ENCODE measurements around the gene APOL2. TPM values are rescaled to one million over a fixed set of nuclear protein-coding genes. Genes with fewer than 3 reads are reported as not detected.
A peak's percentile ranks its signal among the peaks of the same experiment; 100 is the strongest.

The APOL2 gene
- total RNA-seq, 1 donor = 56.1 TPM

DNA sequence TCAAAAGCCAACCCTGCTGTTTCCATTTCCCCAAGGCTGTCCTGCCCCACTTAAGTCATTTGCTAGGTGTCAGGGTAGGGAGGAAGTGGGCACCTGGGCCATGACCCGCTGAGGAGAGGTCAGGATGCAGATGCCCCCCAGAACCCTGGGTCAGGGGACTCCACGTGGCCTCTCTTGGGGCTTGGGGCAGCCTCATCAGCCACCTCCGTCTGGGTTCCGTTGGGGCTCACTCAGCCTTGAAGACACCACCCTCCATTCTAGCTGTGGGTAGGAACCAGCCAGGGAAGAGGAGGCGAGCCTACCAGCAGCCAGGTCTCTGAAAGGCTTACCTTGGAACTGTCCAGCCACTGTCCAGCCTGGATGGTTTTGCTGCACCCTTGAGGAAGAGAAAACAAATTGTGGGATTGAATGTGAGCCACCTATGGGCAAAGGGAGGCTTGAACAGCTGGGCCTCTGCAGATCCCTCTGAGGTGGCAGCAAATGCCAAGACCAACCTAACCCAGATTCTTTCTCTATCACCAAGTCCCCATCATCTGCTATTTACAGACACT, 40.3 kb downstream of the APOL2 start:
- Histone ChIP-seq H2AFZ (ENCODE audit: low read length) (no peak overlapping the region), H3K36me3 (ENCODE audit: insufficient read depth, low read length) (no peaks in the 10 kb centered on the region)

DNA sequence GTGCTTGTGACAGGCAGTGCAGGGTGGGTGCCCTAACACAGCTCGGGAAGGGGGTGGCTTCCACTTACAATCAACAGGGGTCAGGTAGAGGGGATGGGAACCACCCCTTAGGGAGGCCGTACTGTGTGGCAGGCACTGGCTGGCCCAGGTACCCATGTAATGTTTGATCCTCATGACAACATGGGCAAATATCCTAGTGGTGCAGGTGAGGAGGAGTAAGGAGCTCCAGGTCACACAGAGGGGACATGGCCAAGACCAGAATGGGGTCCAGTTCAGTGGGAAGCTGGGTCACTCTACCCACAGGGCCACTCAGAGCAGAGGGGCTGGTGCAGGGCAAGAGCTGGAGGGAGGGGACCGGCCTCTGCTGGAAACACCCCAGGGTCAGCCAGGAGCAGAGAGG, 40.8 kb downstream of the APOL2 start:
- Histone ChIP-seq H3K4me3 (ENCODE audit: insufficient read depth, low read length) (no peak overlapping the region), H3K4me2 (ENCODE audit: insufficient read depth, low read length) (no peak overlapping the region), H3K79me2 (ENCODE audit: insufficient read depth, low read length) (no peaks in the 10 kb centered on the region), H3K36me3 (ENCODE audit: insufficient read depth, low read length) (no peaks in the 10 kb centered on the region), H4K20me1 (ENCODE audit: insufficient read depth, low read length) (no peaks in the 10 kb centered on the region), H3K27ac (ENCODE audit: low read depth, low read length) (no peak overlapping the region), H3K4me1 (ENCODE audit: insufficient read depth, low read length) (peaks cover 18% of the 10 kb centered on the region), H3K9me3 (ENCODE audit: low read depth, low read length) (no peaks in the 10 kb centered on the region), H2AFZ (ENCODE audit: low read length) (no peak overlapping the region), H3K27me3 (ENCODE audit: insufficient read depth, low read length) (no peaks in the 10 kb centered on the region)
- DNase-seq (ENCODE audit: insufficient read length, low spot score, missing footprints) = no peak
- TF ChIP-seq, protein P1, sequence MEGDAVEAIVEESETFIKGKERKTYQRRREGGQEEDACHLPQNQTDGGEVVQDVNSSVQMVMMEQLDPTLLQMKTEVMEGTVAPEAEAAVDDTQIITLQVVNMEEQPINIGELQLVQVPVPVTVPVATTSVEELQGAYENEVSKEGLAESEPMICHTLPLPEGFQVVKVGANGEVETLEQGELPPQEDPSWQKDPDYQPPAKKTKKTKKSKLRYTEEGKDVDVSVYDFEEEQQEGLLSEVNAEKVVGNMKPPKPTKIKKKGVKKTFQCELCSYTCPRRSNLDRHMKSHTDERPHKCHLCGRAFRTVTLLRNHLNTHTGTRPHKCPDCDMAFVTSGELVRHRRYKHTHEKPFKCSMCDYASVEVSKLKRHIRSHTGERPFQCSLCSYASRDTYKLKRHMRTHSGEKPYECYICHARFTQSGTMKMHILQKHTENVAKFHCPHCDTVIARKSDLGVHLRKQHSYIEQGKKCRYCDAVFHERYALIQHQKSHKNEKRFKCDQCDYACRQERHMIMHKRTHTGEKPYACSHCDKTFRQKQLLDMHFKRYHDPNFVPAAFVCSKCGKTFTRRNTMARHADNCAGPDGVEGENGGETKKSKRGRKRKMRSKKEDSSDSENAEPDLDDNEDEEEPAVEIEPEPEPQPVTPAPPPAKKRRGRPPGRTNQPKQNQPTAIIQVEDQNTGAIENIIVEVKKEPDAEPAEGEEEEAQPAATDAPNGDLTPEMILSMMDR (IDR thresholded peaks at IDR 0.05; ENCODE audit: extremely low read depth, low read depth, low read length) = no peak

More for the DNA sequence above, 40.3 kb downstream of the APOL2 start:
- H3K4me3 ChIP-seq (ENCODE audit: insufficient read depth, low read length) = no peak overlapping the region
- H3K27ac ChIP-seq (ENCODE audit: low read depth, low read length) = no peak overlapping the region
- no peaks in the 10 kb centered on the region for H3K27me3 ChIP-seq (ENCODE audit: insufficient read depth, low read length)
- TF ChIP-seq, protein P1 (IDR thresholded peaks at IDR 0.05; ENCODE audit: extremely low read depth, low read depth, low read length) = no peak
- no peaks in the 10 kb centered on the region for H3K79me2 ChIP-seq (ENCODE audit: insufficient read depth, low read length)
- no peaks in the 10 kb centered on the region for H4K20me1 ChIP-seq (ENCODE audit: insufficient read depth, low read length)
- H3K4me1 ChIP-seq (ENCODE audit: insufficient read depth, low read length) = peaks cover 18% of the 10 kb centered on the region
- H3K9me3 ChIP-seq (ENCODE audit: low read depth, low read length) = no peaks in the 10 kb centered on the region
- DNase-seq (ENCODE audit: insufficient read length, low spot score, missing footprints) = no peak
- H3K4me2 ChIP-seq (ENCODE audit: insufficient read depth, low read length) = no peak overlapping the region

DNA sequence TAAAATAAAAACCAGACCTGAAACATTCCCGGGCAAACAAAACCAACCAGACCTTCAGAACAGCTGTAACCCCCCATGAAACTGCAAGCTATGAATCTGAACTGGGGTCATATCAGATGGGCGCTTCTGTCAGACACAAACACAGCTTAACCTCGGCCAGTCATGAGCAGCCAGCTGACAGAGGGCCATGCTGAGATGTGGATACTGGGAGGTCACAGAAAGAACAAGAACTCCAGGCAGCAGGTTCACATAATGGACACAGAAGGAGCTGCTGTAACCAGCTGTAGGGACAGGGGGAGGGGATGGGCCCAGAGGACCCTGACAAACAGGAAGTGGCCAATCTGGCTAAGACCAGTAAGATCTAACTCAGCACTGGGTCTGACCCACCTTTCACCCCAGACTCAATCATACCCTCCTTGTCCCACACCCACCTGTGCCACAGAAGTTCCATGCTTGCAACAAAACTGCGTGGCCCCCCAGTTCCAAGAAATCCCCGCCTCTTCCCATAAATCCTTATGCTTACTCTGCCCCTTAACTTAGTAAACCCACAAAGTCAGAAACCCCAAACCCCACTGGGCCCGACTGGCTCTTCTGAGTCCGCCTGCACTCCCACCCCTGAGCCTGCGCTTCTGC, 41.7 kb downstream of the APOL2 start:
- H3K27ac ChIP-seq (ENCODE audit: low read depth, low read length) = no peak overlapping the region
- no peaks in the 10 kb centered on the region for H3K27me3 ChIP-seq (ENCODE audit: insufficient read depth, low read length)
- H3K79me2 ChIP-seq (ENCODE audit: insufficient read depth, low read length) = no peaks in the 10 kb centered on the region
- H3K4me1 ChIP-seq (ENCODE audit: insufficient read depth, low read length) = peaks cover 18% of the 10 kb centered on the region
- TF ChIP-seq, protein P1 (IDR thresholded peaks at IDR 0.05; ENCODE audit: extremely low read depth, low read depth, low read length) = no peak
- no peaks in the 10 kb centered on the region for H4K20me1 ChIP-seq (ENCODE audit: insufficient read depth, low read length)
- H3K4me3 ChIP-seq (ENCODE audit: insufficient read depth, low read length) = peak overlapping the region; percentile 7
- H2AFZ ChIP-seq (ENCODE audit: low read length) = no peak overlapping the region
- no peaks in the 10 kb centered on the region for H3K9me3 ChIP-seq (ENCODE audit: low read depth, low read length)
- no peaks in the 10 kb centered on the region for H3K36me3 ChIP-seq (ENCODE audit: insufficient read depth, low read length)
- DNase-seq (ENCODE audit: insufficient read length, low spot score, missing footprints) = no peak
- peak overlapping the region; percentile 29 for H3K4me2 ChIP-seq (ENCODE audit: insufficient read depth, low read length)

DNA sequence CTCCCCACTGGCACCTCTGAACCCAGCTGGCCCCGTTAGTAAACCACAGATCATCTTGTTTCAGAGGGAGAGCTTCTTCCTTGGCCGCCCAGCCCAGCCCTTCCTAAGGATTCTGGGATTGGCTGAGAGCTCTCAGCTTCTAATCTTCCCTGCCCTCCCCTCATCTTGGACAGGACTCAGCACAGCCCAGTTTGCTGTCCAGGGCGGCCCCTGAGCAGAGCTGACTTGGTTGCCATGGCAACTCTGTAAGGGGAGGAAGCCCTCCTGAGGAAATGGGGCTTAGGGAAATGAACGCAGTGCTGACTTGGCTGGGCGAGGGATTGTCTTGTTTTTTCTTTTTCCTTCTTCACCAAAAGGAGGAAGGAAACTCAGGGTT, 42.3 kb downstream of the APOL2 start:
- Histone ChIP-seq H3K4me1 (ENCODE audit: insufficient read depth, low read length) (peaks cover 18% of the 10 kb centered on the region), H2AFZ (ENCODE audit: low read length) (peak overlapping the region; percentile 74), H3K36me3 (ENCODE audit: insufficient read depth, low read length) (no peaks in the 10 kb centered on the region), H3K79me2 (ENCODE audit: insufficient read depth, low read length) (no peaks in the 10 kb centered on the region), H3K4me2 (ENCODE audit: insufficient read depth, low read length) (peak overlapping the region; percentile 29), H3K4me3 (ENCODE audit: insufficient read depth, low read length) (no peak overlapping the region), H4K20me1 (ENCODE audit: insufficient read depth, low read length) (no peaks in the 10 kb centered on the region), H3K27ac (ENCODE audit: low read depth, low read length) (no peak overlapping the region), H3K27me3 (ENCODE audit: insufficient read depth, low read length) (no peaks in the 10 kb centered on the region), H3K9me3 (ENCODE audit: low read depth, low read length) (no peaks in the 10 kb centered on the region)
- TF ChIP-seq, protein P1 (IDR thresholded peaks at IDR 0.05; ENCODE audit: extremely low read depth, low read depth, low read length) = no peak
- peak; percentile 69 for DNase-seq (ENCODE audit: insufficient read length, low spot score, missing footprints)

Measured in osteoblast (primary cell).